GM12878 (cell line): ENCODE results near the gene TCF7L1. TPM values are rescaled to one million over a fixed set of nuclear protein-coding genes. Genes with fewer than 3 reads are reported as not detected.

Experiments used
- ATAC-seq: fragments of 200-7000 bp; cut with Tn5 transposase; 3 replicates; pipeline ENCODE4 v1.9.1; 2020; ENCODE audit warnings: mild to moderate bottlenecking, moderate library complexity
- BruUV-seq: library from RNA; stranded (reverse); fragments of 400-500 nt; replicated peaks from 2 replicates; lab custom pipeline; 2021; lab: Mats Ljungman, UMichigan
- CTCF ChIA-PET: fragments of 300-600 bp; sonication (Branson Sonifier 250); formaldehyde crosslinking; extraction: SDS; loops from one replicate; lab custom pipeline; 2021; ENCODE audit warnings: inconsistent platforms; lab: Yijun Ruan, JAX
- POLR2A ChIA-PET: fragments of 350-600 bp; formaldehyde crosslinking; extraction: SDS; loops from one replicate; lab custom pipeline; 2021; ENCODE audit warnings: inconsistent platforms; lab: Charles Lee
- RAD21 ChIA-PET: fragments of 300-600 bp; sonication (Branson Sonifier 250); formaldehyde crosslinking; loops from one replicate; lab custom pipeline; 2023; ENCODE audit warnings: antibody characterized with exemption; ENCODE audit not compliant: unreplicated experiment; lab: Charles Lee
- SMC1A ChIA-PET: fragments of 300-600 bp; sonication (Branson Sonifier 250); formaldehyde crosslinking; loops from one replicate; lab custom pipeline; 2023; ENCODE audit not compliant: unreplicated experiment, uncharacterized antibody; lab: Charles Lee
- DNase-seq: peaks from one replicate; pipeline ENCODE4 v3.0.0-alpha.2; 2011; ENCODE audit warnings: low read depth, low spot score
- FAIRE-seq: peaks from 3 replicates; lab custom pipeline; 2011; peaks lifted over from hg19 to GRCh38; lab: Jason Lieb, UNC
- H2AFZ ChIP-seq: 2 replicates; pipeline ENCODE4 v1.6.0; 2011; ENCODE audit warnings: low read depth, low read length, control low read depth; ENCODE audit not compliant: control insufficient read depth
- H3K27ac ChIP-seq: 2 replicates; pipeline ENCODE4 v1.5.1; 2011; ENCODE audit warnings: control low read depth; ENCODE audit not compliant: control insufficient read depth, insufficient read depth
- H3K27me3 ChIP-seq, 2 experiments: replicated peaks in 1 of 2; 2 replicates each; pipeline versions ENCODE4 v1.6.0 to v1.6.1; 2011; ENCODE audit warnings: low read length in 1 of 2; ENCODE audit not compliant: control insufficient read depth in 2 of 2, insufficient read depth in 2 of 2
- H3K36me3 ChIP-seq, 2 experiments: 2 replicates each; pipeline ENCODE4 v1.5.1; 2011; ENCODE audit warnings: low read length in 1 of 2; ENCODE audit not compliant: control insufficient read depth in 2 of 2, insufficient read depth in 2 of 2
- H3K4me1 ChIP-seq: 2 replicates; pipeline ENCODE4 v1.6.1; 2011; ENCODE audit warnings: mild to moderate bottlenecking, low read length, moderate library complexity, mixed read lengths; ENCODE audit not compliant: control insufficient read depth, insufficient read depth
- H3K4me2 ChIP-seq: 2 replicates; pipeline ENCODE4 v1.6.0; 2011; ENCODE audit warnings: control low read depth; ENCODE audit not compliant: control insufficient read depth, insufficient read depth
- H3K4me3 ChIP-seq: fragments of 200-600 bp; sonication (generic); 2 replicates; pipeline ENCODE4 v1.5.1; 2016
- H3K79me2 ChIP-seq: 2 replicates; pipeline ENCODE4 v1.6.0; 2011; ENCODE audit warnings: low read length; ENCODE audit not compliant: control insufficient read depth, insufficient read depth
- H3K9ac ChIP-seq: 2 replicates; pipeline ENCODE4 v1.8.0; 2011; ENCODE audit warnings: low read length, control low read depth, mixed read lengths; ENCODE audit not compliant: control insufficient read depth, insufficient read depth
- H3K9me3 ChIP-seq: replicated peaks from 3 replicates; pipeline ENCODE4 v1.5.1; 2011; ENCODE audit warnings: mild to moderate bottlenecking, low read length; ENCODE audit not compliant: control insufficient read depth, insufficient read depth
- H4K20me1 ChIP-seq: 2 replicates; pipeline ENCODE4 v1.6.0; 2011; ENCODE audit not compliant: control insufficient read depth, insufficient read depth
- ATF7 ChIP-seq: fragments of 450-650 bp; IDR thresholded peaks from 2 replicates; pipeline ENCODE4 v1.6.1; 2016; ENCODE audit warnings: low read depth, mild to moderate bottlenecking
- E2F4 ChIP-seq: IDR thresholded peaks from 2 replicates; pipeline ENCODE4 v1.6.1; 2012; ENCODE audit warnings: low read depth, low read length, improper control_type of control experiment
- HSF1 ChIP-seq: fragments of 150-350 bp; IDR thresholded peaks from 2 replicates; pipeline ENCODE4 v1.6.1; 2014; ENCODE audit warnings: mild to moderate bottlenecking, low read depth, low read length
- NFIC ChIP-seq: IDR thresholded peaks from 2 replicates; pipeline ENCODE4 v1.6.1; 2012; ENCODE audit warnings: low read depth, mild to moderate bottlenecking, inconsistent platforms, low read length, moderate library complexity
- SMARCA5 ChIP-seq: fragments of 450-650 bp; IDR thresholded peaks from 2 replicates; pipeline ENCODE4 v1.6.1; 2017; ENCODE audit warnings: mild to moderate bottlenecking
- SUZ12 ChIP-seq: fragments of 200-600 bp; sonication (generic); IDR thresholded peaks from one replicate; pipeline ENCODE4 v1.6.1; 2018; ENCODE audit warnings: antibody characterized with exemption, mild to moderate bottlenecking; ENCODE audit not compliant: unreplicated experiment
- TCF12 ChIP-seq: IDR thresholded peaks from 2 replicates; pipeline ENCODE4 v1.6.1; 2011; ENCODE audit warnings: low read depth, mild to moderate bottlenecking, low read length
- ZZZ3 ChIP-seq: IDR thresholded peaks from 2 replicates; pipeline ENCODE4 v1.6.1; 2011; ENCODE audit warnings: low read depth; ENCODE audit not compliant: control insufficient read depth, insufficient read length
- WGBS: methylation state at CpG from one replicate; pipeline ENCODE4 v1.1.6; 2016; ENCODE audit warnings: low lambda C conversion rate; ENCODE audit not compliant: insufficient replicate concordance, insufficient coverage; ENCODE audit errors: missing lambda C conversion rate; 5-methylcytosine and 5-hydroxymethylcytosine counted together
- in situ Hi-C: fragments of 300-500 bp; cut with MboI; formaldehyde crosslinking; loops from 9 replicates; pipeline ENCODE4 v1.14.3; 2018; ENCODE audit warnings: mixed read lengths
- intact Hi-C: fragments of 100-400 bp; cut with micrococcal nuclease; formaldehyde crosslinking; loops from one replicate; pipeline ENCODE4 v1.14.2; 2022; ENCODE audit not compliant: unreplicated experiment
- polyA plus RNA-seq, 11 experiments: library from polyadenylated mRNA; depleted of rRNA in 4 of 11; unstranded in 6 of 11; stranded (reverse) in 5 of 11; fragments of >200 nt; fragmentation: Nextera tagmentation in 4 of 11; fragmentation: Illumina TruSeq in 1 of 11; extraction: Ambion mirVana in 4 of 11; extraction: Trizol in 1 of 11; gene quantifications; 1 replicate in 1 of 11; 2 replicates in 10 of 11; pipeline versions ENCODE4 v1.2.1 to v1.2.3, GENCODE V29; 2011 to 2016; ENCODE audit warnings: inconsistent platforms in 2 of 11, missing spikeins in 2 of 11, low read depth in 1 of 11
- total RNA-seq, 4 experiments: library from RNA; depleted of rRNA in 3 of 4; stranded (reverse); fragments of >200 nt in 3 of 4; fragmentation: Illumina TruSeq in 1 of 4; extraction: Trizol in 1 of 4; gene quantifications; 2 replicates each; pipeline versions ENCODE4 v1.2.1 to v1.2.3, GENCODE V29; 2013 to 2021
- TF ChIP-seq, protein P1 (sequence below): fragments of 450-650 bp; formaldehyde crosslinking; IDR thresholded peaks from 2 replicates; pipeline ENCODE4 v1.4.0; 2022; ENCODE audit warnings: mild to moderate bottlenecking, moderate library complexity
- TF ChIP-seq, protein P2 (sequence below): fragments of 450-650 bp; formaldehyde crosslinking; IDR thresholded peaks from 2 replicates; pipeline ENCODE4 v1.5.0; 2022; ENCODE audit warnings: mild to moderate bottlenecking, missing genetic modification characterization
- TF ChIP-seq, protein P3 (sequence below): fragments of 450-650 bp; IDR thresholded peaks from 2 replicates; pipeline ENCODE4 v1.6.1; 2016; ENCODE audit warnings: mild to moderate bottlenecking

TCF7L1 gene
- total and polyA plus RNA-seq, 10 of the 15 experiments (the other 5 are each of a cell fraction or from before 2014, with no cell fraction given): 0.03 to 0.11 (median 0.10) TPM; not detected in 7

- TF ChIP-seq, protein P1, sequence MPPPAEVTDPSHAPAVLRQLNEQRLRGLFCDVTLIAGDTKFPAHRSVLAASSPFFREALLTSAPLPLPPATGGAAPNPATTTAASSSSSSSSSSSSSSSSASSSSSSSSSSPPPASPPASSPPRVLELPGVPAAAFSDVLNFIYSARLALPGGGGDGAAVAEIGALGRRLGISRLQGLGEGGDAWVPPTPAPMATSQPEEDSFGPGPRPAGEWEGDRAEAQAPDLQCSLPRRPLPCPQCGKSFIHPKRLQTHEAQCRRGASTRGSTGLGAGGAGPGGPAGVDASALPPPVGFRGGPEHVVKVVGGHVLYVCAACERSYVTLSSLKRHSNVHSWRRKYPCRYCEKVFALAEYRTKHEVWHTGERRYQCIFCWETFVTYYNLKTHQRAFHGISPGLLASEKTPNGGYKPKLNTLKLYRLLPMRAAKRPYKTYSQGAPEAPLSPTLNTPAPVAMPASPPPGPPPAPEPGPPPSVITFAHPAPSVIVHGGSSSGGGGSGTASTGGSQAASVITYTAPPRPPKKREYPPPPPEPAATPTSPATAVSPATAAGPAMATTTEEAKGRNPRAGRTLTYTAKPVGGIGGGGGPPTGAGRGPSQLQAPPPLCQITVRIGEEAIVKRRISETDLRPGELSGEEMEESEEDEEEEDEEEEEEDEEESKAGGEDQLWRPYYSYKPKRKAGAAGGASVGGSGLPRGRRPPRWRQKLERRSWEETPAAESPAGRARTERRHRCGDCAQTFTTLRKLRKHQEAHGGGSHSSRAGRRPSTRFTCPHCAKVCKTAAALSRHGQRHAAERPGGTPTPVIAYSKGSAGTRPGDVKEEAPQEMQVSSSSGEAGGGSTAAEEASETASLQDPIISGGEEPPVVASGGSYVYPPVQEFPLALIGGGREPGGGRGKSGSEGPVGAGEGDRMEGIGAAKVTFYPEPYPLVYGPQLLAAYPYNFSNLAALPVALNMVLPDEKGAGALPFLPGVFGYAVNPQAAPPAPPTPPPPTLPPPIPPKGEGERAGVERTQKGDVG: no peak
- TF ChIP-seq ZZZ3: no peak
- TF ChIP-seq, all 136 proteins: peak for 0
These were observed 116.9 kb downstream of the TCF7L1 start (continued) for GRCh38 chr2:85250045-85250444.

GRCh38 chr2:85251070-85251616 lies 118.0 kb downstream of the TCF7L1 start:
- H3K4me2 ChIP-seq: no peak overlapping the region
- no peaks in the 10 kb centered on the region for H3K9me3 ChIP-seq
- ATAC-seq (no peak), DNase-seq (no peak), FAIRE-seq (no peak)
- in situ Hi-C loops: no loop called here
- H3K79me2 ChIP-seq: no peaks in the 10 kb centered on the region
- no peak overlapping the region for H2AFZ ChIP-seq
- no TSS peak for BruUV-seq
- ChIA-PET POLR2A (no interaction called here), SMC1A (no interaction called here), RAD21 (interaction anchor here (1.3 kb wide), 1 partner anchor 325 kb away, joined by 5 read pairs; no protein-coding TSS in a partner anchor), CTCF (interaction anchor here (2.5 kb wide), 1 partner anchor 16 kb away, joined by 10 read pairs; no protein-coding TSS in a partner anchor)
- H3K27ac ChIP-seq: no peak overlapping the region
- H3K36me3 ChIP-seq: no peaks in the 10 kb centered on the region
- H3K4me1 ChIP-seq: no peaks in the 10 kb centered on the region
- H3K4me3 ChIP-seq: no peak overlapping the region
- H3K9ac ChIP-seq: no peak overlapping the region
- 31% methylated on average over 3 of the region's 3 CpGs for WGBS
- H3K27me3 ChIP-seq: peaks cover 0 to 2% of the 10 kb centered on the region in 2 experiments
- no peaks in the 10 kb centered on the region for H4K20me1 ChIP-seq
- intact Hi-C loops: no loop called here
- TF ChIP-seq, protein P2, sequence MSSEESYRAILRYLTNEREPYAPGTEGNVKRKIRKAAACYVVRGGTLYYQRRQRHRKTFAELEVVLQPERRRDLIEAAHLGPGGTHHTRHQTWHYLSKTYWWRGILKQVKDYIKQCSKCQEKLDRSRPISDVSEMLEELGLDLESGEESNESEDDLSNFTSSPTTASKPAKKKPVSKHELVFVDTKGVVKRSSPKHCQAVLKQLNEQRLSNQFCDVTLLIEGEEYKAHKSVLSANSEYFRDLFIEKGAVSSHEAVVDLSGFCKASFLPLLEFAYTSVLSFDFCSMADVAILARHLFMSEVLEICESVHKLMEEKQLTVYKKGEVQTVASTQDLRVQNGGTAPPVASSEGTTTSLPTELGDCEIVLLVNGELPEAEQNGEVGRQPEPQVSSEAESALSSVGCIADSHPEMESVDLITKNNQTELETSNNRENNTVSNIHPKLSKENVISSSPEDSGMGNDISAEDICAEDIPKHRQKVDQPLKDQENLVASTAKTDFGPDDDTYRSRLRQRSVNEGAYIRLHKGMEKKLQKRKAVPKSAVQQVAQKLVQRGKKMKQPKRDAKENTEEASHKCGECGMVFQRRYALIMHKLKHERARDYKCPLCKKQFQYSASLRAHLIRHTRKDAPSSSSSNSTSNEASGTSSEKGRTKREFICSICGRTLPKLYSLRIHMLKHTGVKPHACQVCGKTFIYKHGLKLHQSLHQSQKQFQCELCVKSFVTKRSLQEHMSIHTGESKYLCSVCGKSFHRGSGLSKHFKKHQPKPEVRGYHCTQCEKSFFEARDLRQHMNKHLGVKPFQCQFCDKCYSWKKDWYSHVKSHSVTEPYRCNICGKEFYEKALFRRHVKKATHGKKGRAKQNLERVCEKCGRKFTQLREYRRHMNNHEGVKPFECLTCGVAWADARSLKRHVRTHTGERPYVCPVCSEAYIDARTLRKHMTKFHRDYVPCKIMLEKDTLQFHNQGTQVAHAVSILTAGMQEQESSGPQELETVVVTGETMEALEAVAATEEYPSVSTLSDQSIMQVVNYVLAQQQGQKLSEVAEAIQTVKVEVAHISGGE (CRISPR knock-in tag): no peak
- TF ChIP-seq TCF12 (no peak), HSF1 (no peak), E2F4 (no peak), ATF7 (no peak), NFIC (no peak), SMARCA5 (no peak), SUZ12 (no peak)
- TF ChIP-seq, protein P3, sequence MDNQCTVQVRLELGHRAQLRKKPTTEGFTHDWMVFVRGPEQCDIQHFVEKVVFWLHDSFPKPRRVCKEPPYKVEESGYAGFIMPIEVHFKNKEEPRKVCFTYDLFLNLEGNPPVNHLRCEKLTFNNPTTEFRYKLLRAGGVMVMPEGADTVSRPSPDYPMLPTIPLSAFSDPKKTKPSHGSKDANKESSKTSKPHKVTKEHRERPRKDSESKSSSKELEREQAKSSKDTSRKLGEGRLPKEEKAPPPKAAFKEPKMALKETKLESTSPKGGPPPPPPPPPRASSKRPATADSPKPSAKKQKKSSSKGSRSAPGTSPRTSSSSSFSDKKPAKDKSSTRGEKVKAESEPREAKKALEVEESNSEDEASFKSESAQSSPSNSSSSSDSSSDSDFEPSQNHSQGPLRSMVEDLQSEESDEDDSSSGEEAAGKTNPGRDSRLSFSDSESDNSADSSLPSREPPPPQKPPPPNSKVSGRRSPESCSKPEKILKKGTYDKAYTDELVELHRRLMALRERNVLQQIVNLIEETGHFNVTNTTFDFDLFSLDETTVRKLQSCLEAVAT: no peak
